A549 treated with CORT108297 at 1 μM for 4 hours (cell line): ENCODE measurements around the gene REEP5. TPM values are rescaled to one million over a fixed set of nuclear protein-coding genes. Genes with fewer than 3 reads are reported as not detected.

Experiments
- total RNA-seq: library from RNA; stranded (reverse); fragments of 200-300 nt; extraction: Qiagen RNA extraction; gene quantifications from 5 replicates; pipeline ENCODE4 v1.2.3, GENCODE V29; 2022

The REEP5 gene
- 135 to 149 TPM (median 137 TPM) in 5 replicates for total RNA-seq

GRCh38 chr5:112921833-112922817 is at the start of gene REEP5:
TSS of gene REEP5 (minus strand) at chr5:112922227. CDS start at chr5:112922190, 37 bp downstream.

GRCh38 chr5:112860929-112861637 is 60.9 kb downstream of the REEP5 start, which contains the start of gene SRP19:
TSS of gene SRP19 (plus strand) at chr5:112861287. CDS start at chr5:112861377, 90 bp downstream.

Other genes starting within 250 kb of the REEP5 start
- gene APC, start 184.3 kb downstream of the REEP5 start, total RNA-seq: 5.6 to 11.0 TPM (median 8.6 TPM) in 5 replicates
- 73.6 to 98.9 TPM (median 78.3 TPM) in 5 replicates for gene SRP19, start 60.9 kb downstream of the REEP5 start, total RNA-seq
- 8.5 to 14.7 TPM (median 12.1 TPM) in 5 replicates for gene DCP2, start 54.6 kb upstream of the REEP5 start, total RNA-seq